ENCODE data around the gene GJC3.
"Not testable (repeated sequence)": the region's sequence is repeated elsewhere in the genome, so short reads cannot be mapped to it uniquely, and the experiment has no call there.

The GJC3 gene

GRCh38 chr7:99899830-99900519, 29.4 kb downstream of the GJC3 start:
- H3K4me1 Mint-ChIP-seq = no peaks in the 10 kb centered on the region

GRCh38 chr7:99898836-99899235, 30.6 kb downstream of the GJC3 start:
- Mint-ChIP-seq H3K27ac (no peak overlapping the region), H3K36me3 (peaks cover 18% of the 10 kb centered on the region)

More at GRCh38 chr7:99899830-99900519, 29.4 kb downstream of the GJC3 start:
- Mint-ChIP-seq H3K4me3 (no peak overlapping the region), H3K36me3 (peaks cover 18% of the 10 kb centered on the region), H3K9me3 (no peaks in the 10 kb centered on the region), H3K27ac (no peak overlapping the region), H3K27me3 (no peaks in the 10 kb centered on the region)

GRCh38 chr7:99898023-99898357, 31.4 kb downstream of the GJC3 start:
- no peak overlapping the region for H3K4me3 Mint-ChIP-seq
- no peak overlapping the region for H3K27ac Mint-ChIP-seq
- H3K9me3 Mint-ChIP-seq = no peaks in the 10 kb centered on the region
- peaks cover 20% of the 10 kb centered on the region for H3K36me3 Mint-ChIP-seq
- H3K27me3 Mint-ChIP-seq = no peaks in the 10 kb centered on the region
- peaks cover 4% of the 10 kb centered on the region for H3K4me1 Mint-ChIP-seq

More at GRCh38 chr7:99898836-99899235, 30.6 kb downstream of the GJC3 start:
- H3K27me3 Mint-ChIP-seq = no peaks in the 10 kb centered on the region
- no peaks in the 10 kb centered on the region for H3K9me3 Mint-ChIP-seq
- no peak overlapping the region for H3K4me3 Mint-ChIP-seq
- H3K4me1 Mint-ChIP-seq = peaks cover under 1% of the 10 kb centered on the region

- no peak overlapping the region for H3K27ac Mint-ChIP-seq
- no peaks in the 10 kb centered on the region for H3K27me3 Mint-ChIP-seq
- H3K4me1 Mint-ChIP-seq = peaks cover 4% of the 10 kb centered on the region
- no peak overlapping the region for H3K4me3 Mint-ChIP-seq
- H3K36me3 Mint-ChIP-seq = peaks cover 21% of the 10 kb centered on the region
- no peaks in the 10 kb centered on the region for H3K9me3 Mint-ChIP-seq
These were observed 31.9 kb downstream of the GJC3 start for GRCh38 chr7:99897322-99898022.

GRCh38 chr7:99894738-99895137, 34.7 kb downstream of the GJC3 start:
- peaks cover 27% of the 10 kb centered on the region for H3K36me3 Mint-ChIP-seq
- no peaks in the 10 kb centered on the region for H3K9me3 Mint-ChIP-seq
- H3K27ac Mint-ChIP-seq = peak overlapping the region; percentile 26
- peaks cover 4% of the 10 kb centered on the region for H3K4me1 Mint-ChIP-seq
- H3K27me3 Mint-ChIP-seq = no peaks in the 10 kb centered on the region
- no peak overlapping the region for H3K4me3 Mint-ChIP-seq

- no peaks in the 10 kb centered on the region for H3K27me3 Mint-ChIP-seq
- H3K9me3 Mint-ChIP-seq = no peaks in the 10 kb centered on the region
- H3K4me1 Mint-ChIP-seq = peaks cover 4% of the 10 kb centered on the region
- H3K36me3 Mint-ChIP-seq = peaks cover 31% of the 10 kb centered on the region
- H3K27ac Mint-ChIP-seq = no peak overlapping the region
- no peak overlapping the region for H3K4me3 Mint-ChIP-seq
These were observed 36.1 kb downstream of the GJC3 start for GRCh38 chr7:99893280-99893679.

- H3K27ac Mint-ChIP-seq, H3K27me3 Mint-ChIP-seq, H3K9me3 Mint-ChIP-seq, H3K4me1 Mint-ChIP-seq, H3K4me3 Mint-ChIP-seq: not testable (repeated sequence)
- H3K36me3 Mint-ChIP-seq = peaks cover 33% of the 10 kb centered on the region
These were observed 39.1 kb downstream of the GJC3 start for GRCh38 chr7:99890348-99890747.

GRCh38 chr7:99888366-99888765, 41.1 kb downstream of the GJC3 start:
- H3K27ac Mint-ChIP-seq, H3K4me3 Mint-ChIP-seq, H3K9me3 Mint-ChIP-seq, H3K27me3 Mint-ChIP-seq, H3K4me1 Mint-ChIP-seq: not testable (repeated sequence)
- peaks cover 40% of the 10 kb centered on the region for H3K36me3 Mint-ChIP-seq

GRCh38 chr7:99881370-99881769, 48.0 kb downstream of the GJC3 start:
- Mint-ChIP-seq H3K4me3 (no peak overlapping the region), H3K9me3 (no peaks in the 10 kb centered on the region), H3K36me3 (peaks cover 19% of the 10 kb centered on the region), H3K27ac (no peak overlapping the region), H3K27me3 (no peaks in the 10 kb centered on the region), H3K4me1 (peaks cover 14% of the 10 kb centered on the region)

GRCh38 chr7:99876933-99877332, 52.5 kb downstream of the GJC3 start, which contains the start of gene OR2AE1:
Gene OR2AE1, minus strand, starts transcription at chr7:99877033. Its CDS starts 0 bp downstream, at chr7:99877033.
- Mint-ChIP-seq H3K4me3 (no peak within 1 kb of the TSS), H3K4me1 (no peaks in the 10 kb centered on the region), H3K27ac (no peak within 1 kb of the TSS), H3K36me3 (peaks cover 4% of the 10 kb centered on the region), H3K27me3 (no peaks in the 10 kb centered on the region), H3K9me3 (no peaks in the 10 kb centered on the region)

GRCh38 chr7:99876491-99876890, 52.9 kb downstream of the GJC3 start:
- no peaks in the 10 kb centered on the region for H3K9me3 Mint-ChIP-seq
- peaks cover 4% of the 10 kb centered on the region for H3K36me3 Mint-ChIP-seq
- H3K27ac Mint-ChIP-seq = no peak overlapping the region
- H3K4me1 Mint-ChIP-seq = no peaks in the 10 kb centered on the region
- no peak overlapping the region for H3K4me3 Mint-ChIP-seq
- H3K27me3 Mint-ChIP-seq = no peaks in the 10 kb centered on the region
